Glutamatergic neuron (in vitro differentiated cells): ENCODE data around the gene SAMD9L. TPM values are rescaled to one million over a fixed set of nuclear protein-coding genes. Genes with fewer than 3 reads are reported as not detected.
"Not testable (repeated sequence)": the region's sequence is repeated elsewhere in the genome, so short reads cannot be mapped to it uniquely, and the experiment has no call there.

ENCODE experiments used
- DNase-seq: peaks from one replicate; pipeline ENCODE4 v3.0.0; 2022
- H3K27ac Mint-ChIP-seq: one replicate; pipeline ENCODE4 v1.8.0; 2020; ENCODE audit warnings: mild to moderate bottlenecking, mixed read lengths, inconsistent platforms; ENCODE audit not compliant: unreplicated experiment
- H3K27me3 Mint-ChIP-seq: one replicate; pipeline ENCODE4 v1.8.0; 2020; ENCODE audit warnings: mild to moderate bottlenecking, moderate library complexity, mixed read lengths, inconsistent platforms; ENCODE audit not compliant: unreplicated experiment
- H3K36me3 Mint-ChIP-seq: one replicate; pipeline ENCODE4 v1.8.0; 2020; ENCODE audit warnings: mild to moderate bottlenecking, mixed read lengths, inconsistent platforms; ENCODE audit not compliant: unreplicated experiment
- H3K4me1 Mint-ChIP-seq: one replicate; pipeline ENCODE4 v1.8.0; 2020; ENCODE audit warnings: mild to moderate bottlenecking, low read depth, mixed read lengths, inconsistent platforms; ENCODE audit not compliant: unreplicated experiment
- H3K4me3 Mint-ChIP-seq: one replicate; pipeline ENCODE4 v1.8.0; 2020; ENCODE audit warnings: mild to moderate bottlenecking, mixed read lengths, inconsistent platforms; ENCODE audit not compliant: unreplicated experiment
- H3K9me3 Mint-ChIP-seq: one replicate; pipeline ENCODE4 v1.8.0; 2020; ENCODE audit warnings: mild to moderate bottlenecking, moderate library complexity, mixed read lengths, inconsistent platforms; ENCODE audit not compliant: unreplicated experiment
- total RNA-seq: library from RNA; stranded (reverse); fragmentation: NEBNext Ultra II Directional; extraction: Animal tissue kit (Norgen Biotek cat#: 25700); gene quantifications from one replicate; pipeline ENCODE4 v1.2.1, GENCODE V29; 2021; ENCODE audit not compliant: unreplicated experiment
- TF ChIP-seq, protein P1 (sequence below): fragments of 200-600 bp; sonication (generic); IDR thresholded peaks from one replicate; pipeline ENCODE4 v1.5.0; 2021; ENCODE audit not compliant: partially characterized antibody, unreplicated experiment

SAMD9L gene
- total RNA-seq, 1 donor from 2014 or later, result not detected

DNA sequence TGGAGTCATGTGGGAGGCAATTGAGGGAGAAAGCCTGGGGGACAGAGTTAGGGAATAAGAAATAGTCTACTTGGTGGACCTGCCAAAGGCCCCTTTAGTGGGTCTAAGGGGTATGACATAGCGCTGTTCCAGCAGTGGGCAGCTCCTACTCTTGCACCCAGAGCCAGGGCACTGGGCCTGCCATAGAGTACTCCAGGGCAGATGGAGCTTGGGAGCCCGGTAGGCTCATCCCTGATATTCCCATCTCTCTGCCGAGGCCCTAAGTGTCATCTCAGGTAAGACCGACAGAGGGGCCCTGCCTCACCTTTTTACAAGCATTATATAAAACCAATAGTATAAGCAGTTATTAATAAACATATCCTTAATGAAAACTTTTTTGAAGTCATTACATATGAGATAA is 9.6 kb downstream of the SAMD9L start:
- Mint-ChIP-seq H3K9me3 (no peaks in the 10 kb centered on the region), H3K4me1 (no peaks in the 10 kb centered on the region), H3K27me3 (no peaks in the 10 kb centered on the region), H3K27ac (no peak overlapping the region), H3K36me3 (no peaks in the 10 kb centered on the region), H3K4me3 (no peak overlapping the region)
- TF ChIP-seq, protein P1, sequence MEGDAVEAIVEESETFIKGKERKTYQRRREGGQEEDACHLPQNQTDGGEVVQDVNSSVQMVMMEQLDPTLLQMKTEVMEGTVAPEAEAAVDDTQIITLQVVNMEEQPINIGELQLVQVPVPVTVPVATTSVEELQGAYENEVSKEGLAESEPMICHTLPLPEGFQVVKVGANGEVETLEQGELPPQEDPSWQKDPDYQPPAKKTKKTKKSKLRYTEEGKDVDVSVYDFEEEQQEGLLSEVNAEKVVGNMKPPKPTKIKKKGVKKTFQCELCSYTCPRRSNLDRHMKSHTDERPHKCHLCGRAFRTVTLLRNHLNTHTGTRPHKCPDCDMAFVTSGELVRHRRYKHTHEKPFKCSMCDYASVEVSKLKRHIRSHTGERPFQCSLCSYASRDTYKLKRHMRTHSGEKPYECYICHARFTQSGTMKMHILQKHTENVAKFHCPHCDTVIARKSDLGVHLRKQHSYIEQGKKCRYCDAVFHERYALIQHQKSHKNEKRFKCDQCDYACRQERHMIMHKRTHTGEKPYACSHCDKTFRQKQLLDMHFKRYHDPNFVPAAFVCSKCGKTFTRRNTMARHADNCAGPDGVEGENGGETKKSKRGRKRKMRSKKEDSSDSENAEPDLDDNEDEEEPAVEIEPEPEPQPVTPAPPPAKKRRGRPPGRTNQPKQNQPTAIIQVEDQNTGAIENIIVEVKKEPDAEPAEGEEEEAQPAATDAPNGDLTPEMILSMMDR, result no peak
- DNase-seq, result no peak

DNA sequence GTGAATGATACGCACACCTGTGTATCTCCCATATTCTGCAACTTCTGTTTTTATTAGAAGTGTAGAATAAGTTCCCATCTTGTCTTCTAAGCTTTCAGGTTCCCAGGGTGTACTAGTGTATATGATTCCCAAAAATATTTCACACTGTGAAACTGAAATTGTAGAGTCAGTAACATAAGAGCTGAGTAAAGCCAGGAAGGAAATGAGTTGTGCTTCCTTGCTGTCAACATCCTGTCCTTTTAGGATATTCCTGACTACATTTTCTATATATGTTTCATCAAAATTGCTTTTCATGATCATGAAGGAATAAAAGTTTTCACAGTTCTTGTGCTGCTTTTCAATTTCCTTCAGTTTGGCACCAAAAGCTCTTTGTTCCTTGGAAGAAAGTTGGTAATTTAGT is 15.2 kb downstream of the SAMD9L start:
- Mint-ChIP-seq H3K36me3 (no peaks in the 10 kb centered on the region), H3K27ac (no peak overlapping the region), H3K4me3 (no peak overlapping the region), H3K27me3 (no peaks in the 10 kb centered on the region), H3K4me1 (no peaks in the 10 kb centered on the region), H3K9me3 (no peaks in the 10 kb centered on the region)
- no peak for DNase-seq
- TF ChIP-seq, protein P1, result no peak

DNA sequence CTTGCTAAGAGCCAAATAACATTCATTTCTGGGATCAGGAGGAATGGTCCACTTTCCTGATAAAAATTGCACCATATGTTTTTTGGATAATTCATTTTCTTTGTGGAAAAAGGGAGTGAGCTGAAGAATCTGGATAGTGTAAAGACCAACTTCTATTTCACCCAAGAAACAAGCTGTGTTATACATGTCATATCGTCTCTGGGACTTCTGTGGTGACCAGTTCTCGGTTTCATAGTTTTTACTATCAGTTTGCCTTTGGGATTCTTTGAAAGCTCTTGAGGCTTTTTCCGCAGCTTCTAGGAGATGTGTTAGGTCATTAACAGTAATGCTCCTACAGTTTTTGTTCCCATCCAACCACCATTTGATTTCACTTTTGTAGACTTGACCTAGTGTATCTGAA is 16.0 kb downstream of the SAMD9L start:
- no peaks in the 10 kb centered on the region for H3K36me3 Mint-ChIP-seq
- no peaks in the 10 kb centered on the region for H3K4me1 Mint-ChIP-seq
- H3K9me3 Mint-ChIP-seq, result no peaks in the 10 kb centered on the region
- H3K27ac Mint-ChIP-seq, result no peak overlapping the region
- TF ChIP-seq, protein P1, result no peak
- H3K4me3 Mint-ChIP-seq, result no peak overlapping the region
- no peak for DNase-seq
- no peaks in the 10 kb centered on the region for H3K27me3 Mint-ChIP-seq

DNA sequence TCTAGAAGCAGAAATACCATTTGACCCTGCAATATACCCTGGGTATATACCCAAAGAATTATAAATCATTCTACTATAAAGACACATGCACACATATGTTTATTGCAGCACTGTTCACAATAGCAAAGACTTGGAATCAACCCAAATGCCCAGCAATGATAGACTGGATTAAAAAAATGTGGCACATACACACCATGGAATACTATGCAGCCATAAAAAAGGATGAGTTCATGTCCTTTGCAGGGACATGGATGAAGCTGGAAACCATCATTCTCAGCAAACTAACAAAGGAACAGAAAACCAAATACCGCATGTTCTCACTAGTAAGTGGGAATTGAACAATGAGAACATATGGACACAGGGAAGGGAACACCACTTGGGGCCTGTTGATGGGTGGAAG is 21.2 kb downstream of the SAMD9L start:
- H3K9me3 Mint-ChIP-seq, H3K27ac Mint-ChIP-seq, H3K27me3 Mint-ChIP-seq, H3K36me3 Mint-ChIP-seq, H3K4me3 Mint-ChIP-seq, H3K4me1 Mint-ChIP-seq, DNase-seq: not testable (repeated sequence)

DNA sequence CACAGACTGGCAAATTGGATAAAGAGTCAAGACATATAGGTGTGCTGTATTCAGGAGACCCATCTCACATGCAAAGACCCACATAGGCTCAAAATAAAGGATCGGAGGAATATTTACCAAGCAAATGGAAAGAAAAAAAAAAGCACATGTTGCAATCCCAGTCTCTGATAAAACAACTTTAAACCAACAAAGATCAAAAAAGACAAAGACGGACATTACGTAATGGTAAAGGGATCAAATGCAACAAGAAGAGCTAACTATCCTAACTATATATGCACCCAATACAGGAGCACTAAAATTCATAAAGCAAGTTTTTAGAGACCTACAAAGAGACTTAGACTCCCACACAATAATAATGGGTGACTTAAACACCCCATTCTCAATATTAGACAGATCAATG is 24.7 kb downstream of the SAMD9L start:
- H3K9me3 Mint-ChIP-seq, H3K4me1 Mint-ChIP-seq, H3K27me3 Mint-ChIP-seq, DNase-seq, H3K36me3 Mint-ChIP-seq, H3K27ac Mint-ChIP-seq, H3K4me3 Mint-ChIP-seq: not testable (repeated sequence)

DNA sequence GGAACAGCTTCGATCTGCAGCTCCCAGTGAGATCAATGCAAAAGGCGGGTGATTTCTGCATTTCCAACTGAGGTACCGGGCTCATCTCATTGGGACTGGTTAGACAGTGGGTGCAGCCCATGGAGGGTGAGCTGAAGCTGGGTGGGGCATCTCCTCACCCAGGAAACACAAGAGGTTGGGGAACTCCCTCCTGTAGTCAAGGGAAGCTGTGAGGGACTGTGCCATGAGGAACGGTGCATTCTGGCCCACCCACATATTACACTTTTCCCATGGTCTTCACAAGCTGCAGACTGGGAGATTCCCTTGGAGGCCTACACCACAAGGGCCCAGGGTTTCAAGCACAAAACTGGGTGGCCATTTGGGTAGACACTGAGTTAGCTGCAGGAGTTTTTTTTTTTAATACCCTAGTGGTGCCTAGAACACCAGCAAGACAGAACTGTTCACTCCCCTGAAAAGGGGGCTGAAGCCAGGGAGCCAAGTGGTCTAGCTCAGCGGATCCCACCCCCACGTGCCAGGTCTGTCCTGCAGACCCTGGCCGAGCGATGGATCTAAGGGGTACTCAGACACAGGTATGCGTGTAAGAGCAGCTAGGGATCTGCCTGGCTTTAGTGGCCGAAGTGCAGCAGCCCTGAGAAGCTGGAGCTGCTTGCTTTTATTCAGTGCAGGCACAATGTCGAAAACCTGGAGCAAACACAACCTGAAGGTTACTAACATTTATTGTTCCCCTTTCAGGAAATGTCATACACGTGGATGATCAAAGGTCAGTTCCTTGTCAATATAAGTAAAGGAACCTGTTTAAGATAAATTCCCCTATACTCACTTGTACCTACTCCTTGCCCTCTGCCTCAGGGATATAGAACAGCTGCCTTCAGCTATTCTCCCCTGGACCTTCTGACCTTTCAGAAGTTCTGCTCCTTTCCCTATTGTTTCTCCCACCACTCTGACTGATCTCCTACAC is 27.3 kb downstream of the SAMD9L start:
- Mint-ChIP-seq H3K9me3 (no peaks in the 10 kb centered on the region), H3K4me3 (no peak overlapping the region), H3K27me3 (peaks cover 2% of the 10 kb centered on the region)

More for the DNA sequence above, 27.3 kb downstream of the SAMD9L start:
- Mint-ChIP-seq H3K4me1 (peaks cover 3% of the 10 kb centered on the region), H3K36me3 (peaks cover 10% of the 10 kb centered on the region), H3K27ac (no peak overlapping the region)
- no peak for DNase-seq
- TF ChIP-seq, protein P1, result no peak
